GM13977 (cell line): ENCODE results near the gene BRINP2.

Source experiments
- DNase-seq: peaks from one replicate; pipeline ENCODE4 v3.0.0; 2012; ENCODE audit warnings: low spot score
- CTCF ChIP-seq: IDR thresholded peaks from 2 replicates; pipeline ENCODE4 v1.5.1; 2012; ENCODE audit warnings: mild to moderate bottlenecking, control low read depth; ENCODE audit not compliant: insufficient read depth; ENCODE audit errors: extremely low read depth, missing control alignments
- in situ Hi-C: fragments of 300-500 bp; cut with MboI; formaldehyde crosslinking; loops from one replicate; pipeline ENCODE4 v1.12.0; 2022; ENCODE audit warnings: low sequenced_read_pairs, low pct_unique_long_range_greater_than_20kb, mixed read lengths, inconsistent platforms; ENCODE audit not compliant: unreplicated experiment

The BRINP2 gene

GRCh38 chr1:177170756-177171535, at the start of gene BRINP2:
Gene BRINP2, plus strand, starts transcription at chr1:177170958. Its CDS starts 58,919 bp downstream, at chr1:177229877.
- DNase-seq = no peak
- in situ Hi-C loops = no loop called here
- TF ChIP-seq CTCF = no peak

- in situ Hi-C loops = no loop called here
- no peak for DNase-seq
- no peak for TF ChIP-seq CTCF
These were observed 48.1 kb upstream of the BRINP2 start for GRCh38 chr1:177122461-177123251.

GRCh38 chr1:177124577-177125278, 46.0 kb upstream of the BRINP2 start:
- no peak for TF ChIP-seq CTCF
- DNase-seq = no peak
- in situ Hi-C loops = no loop called here

GRCh38 chr1:177126267-177126666, 44.5 kb upstream of the BRINP2 start:
- in situ Hi-C loops = no loop called here
- no peak for DNase-seq
- TF ChIP-seq CTCF = no peak

- no peak for TF ChIP-seq CTCF
- in situ Hi-C loops = no loop called here
- DNase-seq = no peak
These were observed 42.0 kb upstream of the BRINP2 start for GRCh38 chr1:177128665-177129281.

GRCh38 chr1:177130451-177130945, 40.3 kb upstream of the BRINP2 start:
- DNase-seq = no peak
- TF ChIP-seq CTCF = no peak
- in situ Hi-C loops = no loop called here
